HepG2 (cell line): ENCODE measurements around the gene HPCAL1. TPM values are rescaled to one million over a fixed set of nuclear protein-coding genes. Genes with fewer than 3 reads are reported as not detected.

Experiments
- CBX5 ChIP-seq: sonication (generic); formaldehyde crosslinking; IDR thresholded peaks from 2 replicates; pipeline ENCODE4 v1.4.0; 2020; ENCODE audit warnings: missing genetic modification reagents, borderline replicate concordance
- ETV5 ChIP-seq: IDR thresholded peaks from 2 replicates; pipeline ENCODE4 v1.6.1; 2018; ENCODE audit warnings: missing biosample characterization, missing genetic modification reagents, inconsistent platforms, borderline replicate concordance
- GATAD1 ChIP-seq: IDR thresholded peaks from 2 replicates; pipeline ENCODE4 v1.6.1; 2016; ENCODE audit warnings: missing genetic modification reagents, missing compliant biosample characterization
- MEF2D ChIP-seq: sonication (generic); formaldehyde crosslinking; IDR thresholded peaks from 2 replicates; pipeline ENCODE4 v1.5.1; 2020; ENCODE audit warnings: mild to moderate bottlenecking, missing genetic modification reagents
- PAWR ChIP-seq: sonication (generic); formaldehyde crosslinking; IDR thresholded peaks from 2 replicates; pipeline ENCODE4 v1.4.0; 2020; ENCODE audit warnings: missing genetic modification reagents, mild to moderate bottlenecking, borderline replicate concordance
- POLR2AphosphoS5 ChIP-seq: IDR thresholded peaks from 2 replicates; pipeline ENCODE4 v1.6.1; 2012; ENCODE audit warnings: low read depth, low read length
- SALL2 ChIP-seq: sonication (generic); formaldehyde crosslinking; IDR thresholded peaks from 2 replicates; pipeline ENCODE4 v1.8.1; 2023; ENCODE audit warnings: mild to moderate bottlenecking, missing genetic modification reagents, inconsistent platforms
- ZFP36L1 ChIP-seq: sonication (generic); formaldehyde crosslinking; IDR thresholded peaks from 2 replicates; pipeline ENCODE4 v1.8.0; 2022; ENCODE audit warnings: mild to moderate bottlenecking, missing genetic modification reagents, moderate library complexity
- ZNF124 ChIP-seq: sonication (generic); formaldehyde crosslinking; IDR thresholded peaks from 2 replicates; pipeline ENCODE4 v1.4.0; 2020; ENCODE audit warnings: missing genetic modification reagents
- ZNF160 ChIP-seq: sonication (generic); formaldehyde crosslinking; IDR thresholded peaks from 2 replicates; pipeline ENCODE4 v1.8.0; 2022; ENCODE audit warnings: mild to moderate bottlenecking, inconsistent platforms, missing genetic modification reagents
- ZNF331 ChIP-seq: sonication (generic); formaldehyde crosslinking; IDR thresholded peaks from 2 replicates; pipeline ENCODE4 v1.4.0; 2020; ENCODE audit warnings: missing genetic modification reagents
- polyA plus RNA-seq, 8 experiments: library from polyadenylated mRNA; depleted of rRNA in 3 of 8; stranded (reverse) in 7 of 8; unstranded in 1 of 8; fragments of >200 nt; fragmentation: Illumina TruSeq in 4 of 8; extraction: Trizol in 4 of 8; gene quantifications; 2 replicates each; pipeline versions ENCODE4 v1.2.1 to v1.2.3, GENCODE V29; 2011 to 2016; ENCODE audit warnings: low read depth in 4 of 8, missing spikeins in 1 of 8, mixed read lengths in 1 of 8; ENCODE audit not compliant: insufficient read depth in 1 of 8
- total RNA-seq, 5 experiments: library from RNA; depleted of rRNA; stranded (reverse); fragments of >200 nt; fragmentation: Illumina TruSeq; extraction: Trizol; gene quantifications; 2 replicates each; pipeline ENCODE4 v1.2.3, GENCODE V29; 2016; ENCODE audit warnings: low read depth in 1 of 5
- TF ChIP-seq, protein P1 (sequence below): IDR thresholded peaks from 2 replicates; pipeline ENCODE4 v1.6.1; 2016; ENCODE audit warnings: mild to moderate bottlenecking
- TF ChIP-seq, protein P2 (sequence below): sonication (generic); formaldehyde crosslinking; IDR thresholded peaks from 2 replicates; pipeline ENCODE4 v1.5.1; 2020; ENCODE audit warnings: missing genetic modification reagents, mild to moderate bottlenecking, borderline replicate concordance
- TF ChIP-seq, protein P3 (sequence below): sonication (generic); formaldehyde crosslinking; IDR thresholded peaks from 2 replicates; pipeline ENCODE4 v1.9.0; 2021; ENCODE audit warnings: mild to moderate bottlenecking, missing genetic modification reagents
- TF ChIP-seq, protein P4 (sequence below): sonication (generic); formaldehyde crosslinking; IDR thresholded peaks from 2 replicates; pipeline ENCODE4 v1.4.0; 2020; ENCODE audit warnings: low read depth, missing genetic modification reagents

HPCAL1 gene
- total and polyA plus RNA-seq, 2 of the 13 experiments (the other 11 are each of a cell fraction or from before 2014, with no cell fraction given), result 29.5 to 29.9 TPM

DNA sequence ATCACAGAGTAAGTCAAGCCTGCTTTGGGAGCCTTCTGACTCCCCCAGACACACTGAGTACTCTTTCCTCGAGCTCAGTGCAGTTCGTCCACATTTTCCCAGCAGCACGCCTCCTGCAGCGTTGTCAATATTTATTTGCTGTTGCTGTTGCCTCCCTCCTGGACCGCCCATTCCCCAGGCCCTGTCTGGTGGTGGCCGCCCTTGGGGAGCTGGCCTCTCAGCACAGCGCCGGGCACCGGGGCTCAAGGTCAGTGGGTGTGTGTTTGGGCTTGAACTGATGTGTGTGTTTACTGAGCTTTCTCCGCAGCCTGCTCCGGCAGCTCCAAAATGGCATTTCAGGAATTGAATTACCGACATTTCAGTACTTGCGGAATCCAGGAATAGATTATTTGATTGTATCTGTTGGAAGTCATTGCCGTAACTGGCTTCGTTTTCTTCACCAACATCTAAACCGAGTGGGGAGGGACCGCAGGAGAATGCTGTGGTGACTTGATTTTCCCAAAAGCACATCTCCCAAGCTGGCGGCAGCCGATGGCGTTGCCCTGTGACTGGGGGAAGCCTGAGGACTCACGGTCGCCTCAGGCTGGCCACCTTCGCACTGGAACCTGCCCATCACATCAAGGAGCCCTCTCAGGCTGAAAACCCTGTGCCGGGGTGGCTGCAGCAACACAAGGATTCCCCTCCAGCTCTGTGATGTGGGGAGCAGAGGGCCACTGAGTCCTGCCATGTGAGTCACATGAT, 66.0 kb downstream of the HPCAL1 start (continued):
- TF ChIP-seq ZNF331 (CRISPR knock-in tag), result peak; percentile 93
- no peak for TF ChIP-seq PAWR
- TF ChIP-seq, protein P1, sequence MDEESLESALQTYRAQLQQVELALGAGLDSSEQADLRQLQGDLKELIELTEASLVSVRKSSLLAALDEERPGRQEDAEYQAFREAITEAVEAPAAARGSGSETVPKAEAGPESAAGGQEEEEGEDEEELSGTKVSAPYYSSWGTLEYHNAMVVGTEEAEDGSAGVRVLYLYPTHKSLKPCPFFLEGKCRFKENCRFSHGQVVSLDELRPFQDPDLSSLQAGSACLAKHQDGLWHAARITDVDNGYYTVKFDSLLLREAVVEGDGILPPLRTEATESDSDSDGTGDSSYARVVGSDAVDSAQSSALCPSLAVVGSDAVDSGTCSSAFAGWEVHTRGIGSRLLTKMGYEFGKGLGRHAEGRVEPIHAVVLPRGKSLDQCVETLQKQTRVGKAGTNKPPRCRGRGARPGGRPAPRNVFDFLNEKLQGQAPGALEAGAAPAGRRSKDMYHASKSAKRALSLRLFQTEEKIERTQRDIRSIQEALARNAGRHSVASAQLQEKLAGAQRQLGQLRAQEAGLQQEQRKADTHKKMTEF, result peak; percentile 96
- TF ChIP-seq MEF2D, result peak; percentile 90
- TF ChIP-seq POLR2AphosphoS5, result no peak
- TF ChIP-seq ZFP36L1 (CRISPR knock-in tag), result peak; percentile 85; the same call in 1 of the 2 replicates
- TF ChIP-seq, protein P2, sequence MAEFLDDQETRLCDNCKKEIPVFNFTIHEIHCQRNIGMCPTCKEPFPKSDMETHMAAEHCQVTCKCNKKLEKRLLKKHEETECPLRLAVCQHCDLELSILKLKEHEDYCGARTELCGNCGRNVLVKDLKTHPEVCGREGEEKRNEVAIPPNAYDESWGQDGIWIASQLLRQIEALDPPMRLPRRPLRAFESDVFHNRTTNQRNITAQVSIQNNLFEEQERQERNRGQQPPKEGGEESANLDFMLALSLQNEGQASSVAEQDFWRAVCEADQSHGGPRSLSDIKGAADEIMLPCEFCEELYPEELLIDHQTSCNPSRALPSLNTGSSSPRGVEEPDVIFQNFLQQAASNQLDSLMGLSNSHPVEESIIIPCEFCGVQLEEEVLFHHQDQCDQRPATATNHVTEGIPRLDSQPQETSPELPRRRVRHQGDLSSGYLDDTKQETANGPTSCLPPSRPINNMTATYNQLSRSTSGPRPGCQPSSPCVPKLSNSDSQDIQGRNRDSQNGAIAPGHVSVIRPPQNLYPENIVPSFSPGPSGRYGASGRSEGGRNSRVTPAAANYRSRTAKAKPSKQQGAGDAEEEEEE (CRISPR knock-in tag), result peak; percentile 10; the same call in 1 of the 2 replicates
- TF ChIP-seq GATAD1, result peak; percentile 58; the same call in 1 of the 2 replicates
- peak; percentile 78 for TF ChIP-seq ETV5 (CRISPR knock-in tag)
- TF ChIP-seq SALL2 (CRISPR knock-in tag), result peak; percentile 51; the same call in 1 of the 2 replicates
- TF ChIP-seq ZNF124 (CRISPR knock-in tag), result no peak; the same call in 1 of the 2 replicates
- TF ChIP-seq, protein P3, sequence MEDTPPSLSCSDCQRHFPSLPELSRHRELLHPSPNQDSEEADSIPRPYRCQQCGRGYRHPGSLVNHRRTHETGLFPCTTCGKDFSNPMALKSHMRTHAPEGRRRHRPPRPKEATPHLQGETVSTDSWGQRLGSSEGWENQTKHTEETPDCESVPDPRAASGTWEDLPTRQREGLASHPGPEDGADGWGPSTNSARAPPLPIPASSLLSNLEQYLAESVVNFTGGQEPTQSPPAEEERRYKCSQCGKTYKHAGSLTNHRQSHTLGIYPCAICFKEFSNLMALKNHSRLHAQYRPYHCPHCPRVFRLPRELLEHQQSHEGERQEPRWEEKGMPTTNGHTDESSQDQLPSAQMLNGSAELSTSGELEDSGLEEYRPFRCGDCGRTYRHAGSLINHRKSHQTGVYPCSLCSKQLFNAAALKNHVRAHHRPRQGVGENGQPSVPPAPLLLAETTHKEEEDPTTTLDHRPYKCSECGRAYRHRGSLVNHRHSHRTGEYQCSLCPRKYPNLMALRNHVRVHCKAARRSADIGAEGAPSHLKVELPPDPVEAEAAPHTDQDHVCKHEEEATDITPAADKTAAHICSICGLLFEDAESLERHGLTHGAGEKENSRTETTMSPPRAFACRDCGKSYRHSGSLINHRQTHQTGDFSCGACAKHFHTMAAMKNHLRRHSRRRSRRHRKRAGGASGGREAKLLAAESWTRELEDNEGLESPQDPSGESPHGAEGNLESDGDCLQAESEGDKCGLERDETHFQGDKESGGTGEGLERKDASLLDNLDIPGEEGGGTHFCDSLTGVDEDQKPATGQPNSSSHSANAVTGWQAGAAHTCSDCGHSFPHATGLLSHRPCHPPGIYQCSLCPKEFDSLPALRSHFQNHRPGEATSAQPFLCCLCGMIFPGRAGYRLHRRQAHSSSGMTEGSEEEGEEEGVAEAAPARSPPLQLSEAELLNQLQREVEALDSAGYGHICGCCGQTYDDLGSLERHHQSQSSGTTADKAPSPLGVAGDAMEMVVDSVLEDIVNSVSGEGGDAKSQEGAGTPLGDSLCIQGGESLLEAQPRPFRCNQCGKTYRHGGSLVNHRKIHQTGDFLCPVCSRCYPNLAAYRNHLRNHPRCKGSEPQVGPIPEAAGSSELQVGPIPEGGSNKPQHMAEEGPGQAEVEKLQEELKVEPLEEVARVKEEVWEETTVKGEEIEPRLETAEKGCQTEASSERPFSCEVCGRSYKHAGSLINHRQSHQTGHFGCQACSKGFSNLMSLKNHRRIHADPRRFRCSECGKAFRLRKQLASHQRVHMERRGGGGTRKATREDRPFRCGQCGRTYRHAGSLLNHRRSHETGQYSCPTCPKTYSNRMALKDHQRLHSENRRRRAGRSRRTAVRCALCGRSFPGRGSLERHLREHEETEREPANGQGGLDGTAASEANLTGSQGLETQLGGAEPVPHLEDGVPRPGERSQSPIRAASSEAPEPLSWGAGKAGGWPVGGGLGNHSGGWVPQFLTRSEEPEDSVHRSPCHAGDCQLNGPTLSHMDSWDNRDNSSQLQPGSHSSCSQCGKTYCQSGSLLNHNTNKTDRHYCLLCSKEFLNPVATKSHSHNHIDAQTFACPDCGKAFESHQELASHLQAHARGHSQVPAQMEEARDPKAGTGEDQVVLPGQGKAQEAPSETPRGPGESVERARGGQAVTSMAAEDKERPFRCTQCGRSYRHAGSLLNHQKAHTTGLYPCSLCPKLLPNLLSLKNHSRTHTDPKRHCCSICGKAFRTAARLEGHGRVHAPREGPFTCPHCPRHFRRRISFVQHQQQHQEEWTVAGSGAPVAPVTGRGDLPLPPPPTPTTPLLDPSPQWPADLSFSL (CRISPR knock-in tag), result peak; percentile 84
- TF ChIP-seq, protein P4, sequence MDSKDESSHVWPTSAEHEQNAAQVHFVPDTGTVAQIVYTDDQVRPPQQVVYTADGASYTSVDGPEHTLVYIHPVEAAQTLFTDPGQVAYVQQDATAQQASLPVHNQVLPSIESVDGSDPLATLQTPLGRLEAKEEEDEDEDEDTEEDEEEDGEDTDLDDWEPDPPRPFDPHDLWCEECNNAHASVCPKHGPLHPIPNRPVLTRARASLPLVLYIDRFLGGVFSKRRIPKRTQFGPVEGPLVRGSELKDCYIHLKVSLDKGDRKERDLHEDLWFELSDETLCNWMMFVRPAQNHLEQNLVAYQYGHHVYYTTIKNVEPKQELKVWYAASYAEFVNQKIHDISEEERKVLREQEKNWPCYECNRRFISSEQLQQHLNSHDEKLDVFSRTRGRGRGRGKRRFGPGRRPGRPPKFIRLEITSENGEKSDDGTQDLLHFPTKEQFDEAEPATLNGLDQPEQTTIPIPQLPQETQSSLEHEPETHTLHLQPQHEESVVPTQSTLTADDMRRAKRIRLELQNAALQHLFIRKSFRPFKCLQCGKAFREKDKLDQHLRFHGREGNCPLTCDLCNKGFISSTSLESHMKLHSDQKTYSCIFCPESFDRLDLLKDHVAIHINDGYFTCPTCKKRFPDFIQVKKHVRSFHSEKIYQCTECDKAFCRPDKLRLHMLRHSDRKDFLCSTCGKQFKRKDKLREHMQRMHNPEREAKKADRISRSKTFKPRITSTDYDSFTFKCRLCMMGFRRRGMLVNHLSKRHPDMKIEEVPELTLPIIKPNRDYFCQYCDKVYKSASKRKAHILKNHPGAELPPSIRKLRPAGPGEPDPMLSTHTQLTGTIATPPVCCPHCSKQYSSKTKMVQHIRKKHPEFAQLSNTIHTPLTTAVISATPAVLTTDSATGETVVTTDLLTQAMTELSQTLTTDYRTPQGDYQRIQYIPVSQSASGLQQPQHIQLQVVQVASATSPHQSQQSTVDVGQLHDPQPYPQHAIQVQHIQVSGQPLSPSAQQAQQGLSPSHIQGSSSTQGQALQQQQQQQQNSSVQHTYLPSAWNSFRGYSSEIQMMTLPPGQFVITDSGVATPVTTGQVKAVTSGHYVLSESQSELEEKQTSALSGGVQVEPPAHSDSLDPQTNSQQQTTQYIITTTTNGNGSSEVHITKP (CRISPR knock-in tag), result peak; percentile 58; the same call in 1 of the 2 replicates
- TF ChIP-seq CBX5 (CRISPR knock-in tag), result peak; percentile 80; the same call in 1 of the 2 replicates
- peak; percentile 70; the same call in 1 of the 2 replicates for TF ChIP-seq ZNF160 (CRISPR knock-in tag)
